H1 (cell line): ENCODE data around the gene TMEM169. TPM values are rescaled to one million over a fixed set of nuclear protein-coding genes. Genes with fewer than 3 reads are reported as not detected.

ENCODE experiments used
- ATF3 ChIP-seq: IDR thresholded peaks from 2 replicates; pipeline ENCODE4 v1.6.1; 2011; ENCODE audit warnings: low read depth, mild to moderate bottlenecking, low read length; ENCODE audit not compliant: insufficient read depth
- BCL11A ChIP-seq, 2 experiments: IDR thresholded peaks; one replicate each; pipeline ENCODE4 v1.6.1; 2011; ENCODE audit warnings: low read depth in 2 of 2, low read length in 2 of 2, mild to moderate bottlenecking in 2 of 2
- CBX5 ChIP-seq: fragments of 300-800, 300-1000 bp; sonication (generic); IDR thresholded peaks from 2 replicates; pipeline ENCODE4 v1.7.1; 2016; ENCODE audit warnings: antibody characterized with exemption, low read length, low read depth
- CREB1 ChIP-seq: IDR thresholded peaks from 2 replicates; pipeline ENCODE4 v1.6.1; 2012; ENCODE audit warnings: inconsistent platforms
- FOSL1 ChIP-seq: IDR thresholded peaks from 2 replicates; pipeline ENCODE4 v1.6.1; 2011; ENCODE audit warnings: mild to moderate bottlenecking, low read depth, low read length, moderate library complexity; ENCODE audit not compliant: insufficient read depth
- MAX ChIP-seq: IDR thresholded peaks from 2 replicates; pipeline ENCODE4 v1.6.1; 2012; ENCODE audit warnings: inconsistent platforms
- RNF2 ChIP-seq: fragments of 200-900, 300-1000 bp; sonication (generic); IDR thresholded peaks from 2 replicates; pipeline ENCODE4 v1.7.1; 2016; ENCODE audit warnings: borderline replicate concordance, low read depth, mild to moderate bottlenecking, antibody characterized with exemption, low read length; ENCODE audit not compliant: poor library complexity, severe bottlenecking; ENCODE audit errors: missing control alignments
- polyA plus RNA-seq, 7 experiments: library from polyadenylated mRNA; depleted of rRNA in 3 of 7; stranded (reverse) in 5 of 7; unstranded in 2 of 7; fragments of >200 nt in 5 of 7; fragments of 200-250 nt in 2 of 7; gene quantifications; 1 replicate in 5 of 7; 2 replicates in 1 of 7; 4 replicates in 1 of 7; pipeline versions ENCODE4 v1.2.1 to v1.2.3, GENCODE V29; 2011 to 2013; ENCODE audit warnings: missing spikeins in 2 of 7, mixed read lengths in 2 of 7
- total RNA-seq: library from RNA; stranded (reverse); fragmentation: NEBNext Ultra II Directional; extraction: Animal tissue kit (Norgen Biotek cat#: 25700); gene quantifications from 2 replicates; pipeline ENCODE4 v1.2.1, GENCODE V29; 2021

Gene TMEM169
- total and polyA plus RNA-seq, 2 of the 8 experiments (the other 6 are each of a cell fraction or from before 2014, with no cell fraction given), result 0.41 to 2.4 TPM

- TF ChIP-seq MAX (no peak), ATF3 (no peak), FOSL1 (no peak), CREB1 (no peak), RNF2 (no peak), BCL11A (IDR thresholded peaks at IDR 0.05; ENCODE audit: low read depth in 2 of 2, low read length in 2 of 2) (no peak), CBX5 (no peak)
These were observed 10.4 kb upstream of the TMEM169 start (continued) for GRCh38 chr2:216071111-216071851.
